ENCODE data around the gene PLEKHM1. TPM values are rescaled to one million over a fixed set of nuclear protein-coding genes. Genes with fewer than 3 reads are reported as not detected.

Gene PLEKHM1
- total and polyA plus RNA-seq, 2 of the 13 experiments (the other 11 are each of a cell fraction or from before 2014, with no cell fraction given), result 7.6 to 13.5 TPM

GRCh38 chr17:45428050-45428617 lies 62.4 kb downstream of the PLEKHM1 start (continued):
- TF ChIP-seq GFI1 (CRISPR knock-in tag; IDR thresholded peaks at IDR 0.05; ENCODE audit: borderline replicate concordance) (no peak), SKIL (CRISPR knock-in tag; IDR thresholded peaks at IDR 0.05; ENCODE audit: borderline replicate concordance) (no peak), HDAC6 (IDR thresholded peaks at IDR 0.05; ENCODE audit: low read depth, low read length) (no peak), ZNF501 (CRISPR knock-in tag; IDR thresholded peaks at IDR 0.05) (peak; percentile 66; the same call in 1 of the 2 replicates), KMT2B (CRISPR knock-in tag; IDR thresholded peaks at IDR 0.05) (0 out of 2 replicates have a peak, but pooled peaks have one; percentile 37), HNRNPK (IDR thresholded peaks at IDR 0.05; ENCODE audit: low read depth, low read length, poor library complexity, severe bottlenecking) (no peak), PPARG (CRISPR knock-in tag; conservative IDR thresholded peaks at IDR 0.05) (0 out of 2 replicates have a peak, but pooled peaks have one; percentile 45), ZNF749 (CRISPR knock-in tag; IDR thresholded peaks at IDR 0.05; ENCODE audit: borderline replicate concordance) (no peak), SRSF1 (optimal IDR thresholded peaks at IDR 0.05; ENCODE audit: low read depth, low read length) (peak; percentile 66), ZNF414 (CRISPR knock-in tag; IDR thresholded peaks at IDR 0.05) (no peak), ZSCAN20 (CRISPR knock-in tag; IDR thresholded peaks at IDR 0.05; ENCODE audit: borderline replicate concordance) (no peak), KLF13 (CRISPR knock-in tag; IDR thresholded peaks at IDR 0.05) (no peak), ELK4 (CRISPR knock-in tag; IDR thresholded peaks at IDR 0.05; ENCODE audit: borderline replicate concordance) (no peak), IRF2 (CRISPR knock-in tag; IDR thresholded peaks at IDR 0.05) (peak; percentile 58), ZNF605 (CRISPR knock-in tag; IDR thresholded peaks at IDR 0.05) (peak; percentile 82), MEIS1 (CRISPR knock-in tag; IDR thresholded peaks at IDR 0.05; ENCODE audit: borderline replicate concordance) (no peak), ZNF441 (CRISPR knock-in tag; IDR thresholded peaks at IDR 0.05; ENCODE audit: borderline replicate concordance) (peak; percentile 33; the same call in 1 of the 2 replicates), ZNF704 (CRISPR knock-in tag; IDR thresholded peaks at IDR 0.05; ENCODE audit: borderline replicate concordance) (no peak), MZF1 (CRISPR knock-in tag; IDR thresholded peaks at IDR 0.05; ENCODE audit: borderline replicate concordance) (no peak), ZNF296 (CRISPR knock-in tag; conservative IDR thresholded peaks at IDR 0.05) (no peak), ZKSCAN8 (CRISPR knock-in tag; IDR thresholded peaks at IDR 0.05; ENCODE audit: borderline replicate concordance) (peak; percentile 49; the same call in 1 of the 2 replicates), ZNF234 (CRISPR knock-in tag; conservative IDR thresholded peaks at IDR 0.05) (no peak)
- TF ChIP-seq, protein P1, sequence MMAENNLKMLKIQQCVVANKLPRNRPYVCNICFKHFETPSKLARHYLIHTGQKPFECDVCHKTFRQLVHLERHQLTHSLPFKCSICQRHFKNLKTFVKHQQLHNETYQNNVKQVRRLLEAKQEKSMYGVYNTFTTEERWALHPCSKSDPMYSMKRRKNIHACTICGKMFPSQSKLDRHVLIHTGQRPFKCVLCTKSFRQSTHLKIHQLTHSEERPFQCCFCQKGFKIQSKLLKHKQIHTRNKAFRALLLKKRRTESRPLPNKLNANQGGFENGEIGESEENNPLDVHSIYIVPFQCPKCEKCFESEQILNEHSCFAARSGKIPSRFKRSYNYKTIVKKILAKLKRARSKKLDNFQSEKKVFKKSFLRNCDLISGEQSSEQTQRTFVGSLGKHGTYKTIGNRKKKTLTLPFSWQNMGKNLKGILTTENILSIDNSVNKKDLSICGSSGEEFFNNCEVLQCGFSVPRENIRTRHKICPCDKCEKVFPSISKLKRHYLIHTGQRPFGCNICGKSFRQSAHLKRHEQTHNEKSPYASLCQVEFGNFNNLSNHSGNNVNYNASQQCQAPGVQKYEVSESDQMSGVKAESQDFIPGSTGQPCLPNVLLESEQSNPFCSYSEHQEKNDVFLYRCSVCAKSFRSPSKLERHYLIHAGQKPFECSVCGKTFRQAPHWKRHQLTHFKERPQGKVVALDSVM (CRISPR knock-in tag; IDR thresholded peaks at IDR 0.05), result no peak
